HEK293T (cell line): ENCODE measurements around the gene ARHGAP28.

ENCODE experiments used
- CTCF ChIA-PET: fragments of 350-600 bp; formaldehyde crosslinking; extraction: SDS; loops from one replicate; lab custom pipeline; 2021; ENCODE audit warnings: antibody characterized with exemption, inconsistent platforms; lab: Yijun Ruan, JAX
- POLR2A ChIA-PET: fragments of 350-600 bp; formaldehyde crosslinking; extraction: SDS; loops from one replicate; lab custom pipeline; 2020; ENCODE audit warnings: antibody characterized with exemption, inconsistent platforms; lab: Yijun Ruan, JAX
- DNase-seq: peaks from one replicate; pipeline ENCODE4 v3.0.0; 2012; ENCODE audit warnings: mixed read lengths; ENCODE audit errors: extremely low spot score
- ARNT ChIP-seq: fragments of 450-650 bp; IDR thresholded peaks from 2 replicates; pipeline ENCODE4 v1.6.1; 2017; ENCODE audit warnings: mild to moderate bottlenecking
- BHLHE40 ChIP-seq: fragments of 450-650 bp; IDR thresholded peaks from 2 replicates; pipeline ENCODE4 v1.6.1; 2016; ENCODE audit warnings: mild to moderate bottlenecking, moderate library complexity, borderline replicate concordance
- CTBP1 ChIP-seq: fragments of 450-650 bp; IDR thresholded peaks from 2 replicates; pipeline ENCODE4 v1.6.1; 2016; ENCODE audit warnings: borderline replicate concordance
- ELF4 ChIP-seq: fragments of 450-650 bp; IDR thresholded peaks from 2 replicates; pipeline ENCODE4 v1.6.1; 2017; ENCODE audit warnings: antibody characterized with exemption
- FOXA1 ChIP-seq: fragments of 450-650 bp; IDR thresholded peaks from 2 replicates; pipeline ENCODE4 v1.6.1; 2016; ENCODE audit warnings: mild to moderate bottlenecking
- FOXK2 ChIP-seq: fragments of 450-650 bp; IDR thresholded peaks from 2 replicates; pipeline ENCODE4 v1.6.1; 2016; ENCODE audit warnings: mild to moderate bottlenecking
- FOXM1 ChIP-seq: fragments of 450-650 bp; IDR thresholded peaks from 2 replicates; pipeline ENCODE4 v1.6.1; 2017; ENCODE audit warnings: mild to moderate bottlenecking, borderline replicate concordance
- HDGF ChIP-seq: fragments of 450-650 bp; IDR thresholded peaks from 2 replicates; pipeline ENCODE4 v1.6.1; 2017; ENCODE audit warnings: antibody characterized with exemption, borderline replicate concordance
- L3MBTL2 ChIP-seq: fragments of 450-650 bp; conservative IDR thresholded peaks from 2 replicates; pipeline ENCODE4 v1.6.1; 2016; ENCODE audit warnings: mild to moderate bottlenecking
- LEF1 ChIP-seq: fragments of 450-650 bp; IDR thresholded peaks from 2 replicates; pipeline ENCODE4 v1.6.1; 2017; ENCODE audit warnings: mild to moderate bottlenecking, borderline replicate concordance
- NFRKB ChIP-seq: fragments of 450-650 bp; IDR thresholded peaks from 2 replicates; pipeline ENCODE4 v1.6.1; 2016; ENCODE audit warnings: mild to moderate bottlenecking, moderate library complexity
- SP1 ChIP-seq: fragments of 450-650 bp; IDR thresholded peaks from 2 replicates; pipeline ENCODE4 v1.6.1; 2017
- SUZ12 ChIP-seq: fragments of 450-650 bp; IDR thresholded peaks from 2 replicates; pipeline ENCODE4 v1.6.1; 2016; ENCODE audit warnings: mild to moderate bottlenecking
- TARDBP ChIP-seq: fragments of 450-650 bp; IDR thresholded peaks from 2 replicates; pipeline ENCODE4 v1.6.1; 2016
- ZNF384 ChIP-seq: fragments of 450-650 bp; IDR thresholded peaks from 2 replicates; pipeline ENCODE4 v1.6.1; 2016
- TF ChIP-seq, protein P1 (sequence below): fragments of 450-650 bp; IDR thresholded peaks from 2 replicates; pipeline ENCODE4 v1.6.1; 2016

Gene ARHGAP28

DNA sequence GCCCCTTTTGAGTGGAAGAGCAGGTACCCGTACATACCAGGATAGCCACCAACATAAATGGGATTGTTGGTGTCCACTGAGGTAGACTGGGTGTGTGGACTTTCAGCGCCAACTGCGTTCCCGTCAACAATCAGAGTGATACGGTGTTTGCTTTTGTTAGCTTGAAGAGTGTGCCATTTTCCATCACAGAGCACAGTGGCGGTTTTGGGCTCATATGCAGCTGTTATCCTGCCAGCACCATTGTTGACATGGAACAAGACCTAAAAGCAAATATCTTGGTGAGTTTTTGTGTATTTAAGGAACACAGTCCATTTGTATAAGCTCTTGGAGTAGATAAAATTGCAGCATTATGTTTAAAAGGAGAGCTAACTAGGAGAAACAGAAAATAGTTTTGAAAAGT lies 213.6 kb downstream of the ARHGAP28 start:
- POLR2A ChIA-PET = no interaction called here
- no peak for DNase-seq
- TF ChIP-seq NFRKB (no peak), SUZ12 (no peak), FOXK2 (no peak), ELF4 (no peak), ARNT (no peak), LEF1 (no peak), SP1 (no peak), TARDBP (no peak), CTBP1 (no peak), FOXM1 (no peak), ZNF384 (no peak), L3MBTL2 (no peak), BHLHE40 (no peak), HDGF (no peak)
- TF ChIP-seq, protein P1, sequence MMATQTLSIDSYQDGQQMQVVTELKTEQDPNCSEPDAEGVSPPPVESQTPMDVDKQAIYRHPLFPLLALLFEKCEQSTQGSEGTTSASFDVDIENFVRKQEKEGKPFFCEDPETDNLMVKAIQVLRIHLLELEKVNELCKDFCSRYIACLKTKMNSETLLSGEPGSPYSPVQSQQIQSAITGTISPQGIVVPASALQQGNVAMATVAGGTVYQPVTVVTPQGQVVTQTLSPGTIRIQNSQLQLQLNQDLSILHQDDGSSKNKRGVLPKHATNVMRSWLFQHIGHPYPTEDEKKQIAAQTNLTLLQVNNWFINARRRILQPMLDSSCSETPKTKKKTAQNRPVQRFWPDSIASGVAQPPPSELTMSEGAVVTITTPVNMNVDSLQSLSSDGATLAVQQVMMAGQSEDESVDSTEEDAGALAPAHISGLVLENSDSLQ = no peak
- CTCF ChIA-PET = no interaction called here

DNA sequence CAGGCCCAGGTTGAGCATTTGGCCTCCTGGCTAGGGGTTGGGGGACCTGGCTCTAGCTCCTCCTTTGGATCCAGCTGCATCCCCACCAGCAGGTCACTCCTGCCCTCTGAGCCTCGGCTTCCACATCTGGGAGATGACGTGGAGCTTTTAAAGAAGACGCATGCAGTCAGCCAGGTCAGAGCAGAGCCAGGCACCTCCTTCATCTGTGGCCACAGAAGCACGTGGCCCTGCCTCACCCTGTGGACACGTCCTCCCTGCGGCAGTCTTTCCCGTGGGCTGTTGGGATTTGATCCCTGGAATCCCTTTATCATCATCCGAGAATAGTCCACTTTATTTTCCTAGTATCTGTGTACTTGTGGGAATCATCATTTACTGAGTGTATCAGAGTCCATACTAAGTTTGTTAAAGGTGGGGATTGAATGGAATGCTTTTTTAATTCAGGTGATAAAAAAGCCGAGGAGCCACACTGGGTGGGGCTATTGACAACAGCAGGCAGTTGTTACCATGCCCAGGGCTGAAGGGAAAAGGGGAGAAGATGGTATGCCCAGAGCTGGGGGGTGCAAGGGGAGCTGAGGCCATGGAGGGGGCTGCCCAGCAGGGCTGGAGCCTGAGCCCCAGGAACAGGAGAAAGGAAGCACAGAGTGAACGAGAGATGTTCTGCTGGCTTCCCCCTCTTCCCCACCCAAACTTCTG lies 218.0 kb downstream of the ARHGAP28 start:
- TF ChIP-seq TARDBP = no peak
- no peak for TF ChIP-seq FOXK2
- TF ChIP-seq, protein P1 = no peak
- no peak for TF ChIP-seq ELF4
- TF ChIP-seq ZNF384 = no peak
- no peak for TF ChIP-seq LEF1
- TF ChIP-seq HDGF = no peak
- no peak for TF ChIP-seq NFRKB
- TF ChIP-seq BHLHE40 = no peak
- TF ChIP-seq ARNT = no peak
- ChIA-PET CTCF (no interaction called here), POLR2A (interaction anchor here (1.1 kb wide), 1 partner anchor 28 kb away, joined by 3 read pairs; no protein-coding TSS in a partner anchor)
- DNase-seq = no peak

DNA sequence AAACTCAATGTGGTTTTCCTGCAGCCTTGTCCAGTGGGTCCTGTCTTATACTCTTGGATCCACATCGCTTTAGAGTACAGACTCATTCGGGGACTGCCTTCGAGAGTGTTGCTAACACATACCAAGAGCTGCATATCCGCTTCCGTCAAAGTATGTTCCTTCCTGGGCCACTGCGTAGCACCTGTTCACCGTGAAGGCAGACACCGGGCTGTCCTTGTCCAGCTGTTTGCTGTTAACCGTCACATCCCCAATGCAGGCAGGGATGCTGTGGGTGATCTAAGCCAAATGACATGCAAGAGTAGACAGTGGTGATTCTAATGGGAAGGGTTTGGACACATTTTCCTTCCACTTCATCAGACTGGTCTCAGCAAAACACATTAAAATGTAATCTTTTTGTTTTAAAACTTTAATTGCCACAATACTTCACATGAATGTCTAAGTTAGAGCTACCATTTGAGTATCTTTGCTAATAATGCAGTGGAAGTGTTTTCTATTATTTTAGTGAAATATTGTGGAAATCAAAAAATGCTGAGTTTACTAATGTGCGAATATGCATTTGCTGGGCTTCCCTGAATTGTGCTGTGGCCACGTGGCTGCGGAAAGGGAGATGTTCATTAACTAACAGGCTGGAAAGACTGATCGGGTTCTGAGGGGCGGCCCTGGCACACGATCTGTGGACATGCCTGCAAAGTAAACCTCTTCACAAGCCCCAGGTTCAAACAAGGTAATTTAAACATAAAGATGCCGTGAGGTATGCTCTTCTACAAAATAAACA lies 219.0 kb downstream of the ARHGAP28 start:
- TF ChIP-seq FOXK2 (no peak), ARNT (no peak), FOXM1 (no peak), SUZ12 (no peak), FOXA1 (no peak), SP1 (no peak)
- TF ChIP-seq, protein P1 = no peak
- ChIA-PET CTCF (no interaction called here), POLR2A (no interaction called here)
- no peak for DNase-seq

DNA sequence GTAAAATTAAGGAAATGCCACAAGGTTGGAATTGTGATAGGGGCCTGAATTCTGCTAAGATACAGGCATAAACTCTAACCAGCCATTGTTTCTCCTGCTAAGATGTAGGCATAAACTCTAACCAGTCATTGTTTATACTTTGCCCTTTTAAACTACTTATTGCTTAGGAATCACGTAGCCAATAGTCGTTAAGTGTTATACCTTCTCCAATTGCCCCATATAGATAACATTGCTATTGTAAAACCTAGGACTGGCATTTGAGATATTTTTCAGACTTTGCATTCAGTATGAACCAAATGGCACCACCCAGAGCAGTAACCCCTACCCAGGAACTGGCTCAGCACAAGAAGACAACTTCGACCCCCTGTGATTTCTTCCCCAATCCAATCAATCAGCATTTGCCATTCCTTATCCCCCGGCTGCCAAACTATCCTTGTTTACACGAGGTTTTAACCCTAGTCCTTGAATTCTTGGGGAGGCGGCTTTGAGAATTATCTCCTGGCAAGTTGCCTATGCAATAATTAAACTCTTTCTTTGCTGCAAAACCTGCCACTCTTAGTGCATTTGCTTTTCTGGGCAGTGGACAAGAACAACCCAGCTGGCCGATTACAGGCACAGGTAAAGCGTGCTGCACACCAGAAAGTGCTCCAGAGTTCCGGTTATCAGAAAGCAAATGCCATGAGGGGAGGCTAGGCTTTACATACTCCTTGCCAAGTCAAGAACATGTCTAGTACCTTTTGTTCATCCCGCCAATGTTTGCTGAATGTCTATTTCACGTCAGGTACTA lies 220.5 kb downstream of the ARHGAP28 start:
- CTCF ChIA-PET = no interaction called here
- no peak for DNase-seq

More for the DNA sequence above, 220.5 kb downstream of the ARHGAP28 start:
- TF ChIP-seq L3MBTL2 = no peak
- TF ChIP-seq ELF4 = no peak
- TF ChIP-seq HDGF = no peak
- TF ChIP-seq LEF1 = no peak
- TF ChIP-seq ZNF384 = no peak
- TF ChIP-seq FOXM1 = no peak
- no peak for TF ChIP-seq TARDBP
- TF ChIP-seq SUZ12 = no peak
- no peak for TF ChIP-seq BHLHE40
- TF ChIP-seq NFRKB = no peak
- no peak for TF ChIP-seq FOXA1
- TF ChIP-seq, protein P1 = no peak
- no peak for TF ChIP-seq ARNT
- no peak for TF ChIP-seq CTBP1
- no peak for TF ChIP-seq FOXK2
- no peak for TF ChIP-seq SP1
- POLR2A ChIA-PET = no interaction called here
